Activated naive CD4-positive, alpha-beta T cell treated with anti-CD3 and anti-CD28 coated beads, Interleukin-2, amount 50 U/mL, for 72 hours (primary cell): Measurements from ENCODE around the gene LY6G6D. TPM values are rescaled to one million over a fixed set of nuclear protein-coding genes. Genes with fewer than 3 reads are reported as not detected.

Source experiments
- ATAC-seq, 2 donors: fragments of 150-1000 bp; cut with Tn5 transposase; 2 replicates each; pipeline ENCODE4 v1.10.0; 2021; ENCODE audit warnings: mild to moderate bottlenecking in 2 of 2, moderate library complexity in 2 of 2
- DNase-seq, 2 donors: peaks; one replicate each; pipeline ENCODE4 v3.0.0; 2021 to 2022; ENCODE audit warnings: low spot score in 2 of 2
- H3K27ac Mint-ChIP-seq, 2 donors: one replicate each; pipeline ENCODE4 v1.8.0; 2022; ENCODE audit warnings: mild to moderate bottlenecking in 2 of 2, mixed read lengths in 2 of 2
- H3K36me3 Mint-ChIP-seq, 2 donors: one replicate each; pipeline ENCODE4 v1.8.0; 2022; ENCODE audit warnings: mixed read lengths in 2 of 2
- H3K9me3 Mint-ChIP-seq, 2 donors: one replicate each; pipeline ENCODE4 v1.8.0; 2022; ENCODE audit warnings: mixed read lengths in 2 of 2
- total RNA-seq, 2 donors: library from RNA; stranded (reverse); gene quantifications; one replicate each; pipeline ENCODE4 v1.2.3, GENCODE V29; 2022

LY6G6D gene, protein sequence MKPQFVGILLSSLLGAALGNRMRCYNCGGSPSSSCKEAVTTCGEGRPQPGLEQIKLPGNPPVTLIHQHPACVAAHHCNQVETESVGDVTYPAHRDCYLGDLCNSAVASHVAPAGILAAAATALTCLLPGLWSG
- total RNA-seq: not detected

DNA sequence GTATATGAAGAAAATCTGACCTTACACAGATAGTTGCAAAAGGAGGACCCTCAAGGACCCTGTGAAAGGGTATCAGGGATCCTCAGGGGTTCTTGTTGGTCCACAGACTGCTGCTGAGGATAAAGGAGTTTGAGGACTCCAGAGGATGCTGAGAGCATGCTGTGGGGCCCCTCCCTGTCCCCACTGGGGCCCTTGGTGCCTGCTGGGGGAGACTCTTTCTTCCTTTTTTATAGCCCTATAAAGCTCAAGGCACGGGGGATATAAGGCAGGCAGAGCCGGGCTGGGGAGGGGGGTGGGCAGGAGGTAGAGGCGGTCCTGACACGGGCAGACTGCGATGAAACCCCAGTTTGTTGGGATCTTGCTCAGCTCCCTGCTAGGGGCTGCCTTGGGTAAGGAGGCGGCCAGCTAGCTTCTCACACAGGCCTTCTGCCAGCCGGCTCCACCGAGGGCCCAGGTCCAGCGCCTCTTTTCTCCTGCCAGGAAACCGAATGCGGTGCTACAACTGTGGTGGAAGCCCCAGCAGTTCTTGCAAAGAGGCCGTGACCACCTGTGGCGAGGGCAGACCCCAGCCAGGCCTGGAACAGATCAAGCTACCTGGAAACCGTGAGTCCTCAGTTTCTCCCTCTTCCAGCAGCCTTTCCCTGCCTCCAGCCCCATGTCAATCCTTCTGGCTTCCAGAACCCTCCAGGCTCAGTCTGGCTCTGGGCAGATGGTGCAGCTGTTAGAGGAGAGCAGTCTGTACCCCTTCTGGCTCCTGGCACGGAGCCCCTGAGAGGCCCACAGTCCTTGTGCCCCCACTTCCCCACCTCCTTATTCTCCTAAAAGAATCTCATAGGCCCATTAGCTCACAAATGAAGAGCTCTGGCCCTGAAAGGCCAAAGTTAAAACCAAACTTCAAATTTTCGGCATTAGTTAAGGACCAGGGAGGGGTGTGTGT is at the start of gene LY6G6D:
Gene LY6G6D, plus strand, starts transcription at position 327 of the 937 bp plus-strand sequence. Its CDS starts 8 bp downstream, at position 335.
- ATAC-seq: no peak

DNA sequence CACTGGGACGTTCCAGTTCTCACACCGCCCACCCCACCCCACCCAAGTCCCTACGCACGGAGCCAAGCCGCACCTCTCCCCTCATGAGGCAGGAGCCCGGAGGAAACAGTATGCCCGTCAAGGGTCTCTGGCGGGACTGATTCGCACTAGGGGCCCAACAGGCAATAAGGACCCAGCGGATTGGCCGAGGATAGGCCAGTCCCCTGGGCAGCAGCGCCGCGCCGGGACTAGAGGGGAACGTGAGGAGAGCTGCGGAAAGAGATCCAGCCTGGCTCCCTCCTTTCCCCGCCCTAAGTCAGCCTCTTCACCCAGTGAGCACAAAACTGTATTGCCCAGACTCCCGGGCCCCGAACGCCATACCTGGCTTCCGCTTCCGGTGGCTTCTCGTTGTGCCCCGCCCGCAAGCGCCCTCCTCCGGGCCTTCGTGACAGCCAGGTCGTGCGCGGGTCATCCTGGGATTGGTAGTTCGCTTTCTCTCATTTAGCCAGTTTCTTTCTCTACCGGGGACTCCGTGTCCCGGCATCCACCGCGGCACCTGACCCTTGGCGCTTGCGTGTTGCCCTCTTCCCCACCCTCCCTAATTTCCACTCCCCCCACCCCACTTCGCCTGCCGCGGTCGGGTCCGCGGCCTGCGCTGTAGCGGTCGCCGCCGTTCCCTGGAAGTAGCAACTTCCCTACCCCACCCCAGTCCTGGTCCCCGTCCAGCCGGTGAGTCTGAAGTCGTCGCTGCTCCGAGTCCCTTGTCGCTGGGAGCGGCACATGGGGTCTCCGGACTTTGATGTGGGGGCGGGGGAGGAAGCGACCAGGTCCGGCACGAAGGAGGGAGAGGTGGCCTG is 49.4 kb upstream of the LY6G6D start, which contains the start of gene CSNK2B:
Gene CSNK2B, plus strand, starts transcription at position 580 of the 836 bp plus-strand sequence. CDS start 752 bp downstream, outside the sequence.
- Mint-ChIP-seq H3K27ac (peak within 1 kb of the TSS; percentile 94 to 99), H3K36me3 (peaks cover 45 to 52% of the 10 kb centered on the region in 2 donors), H3K9me3 (no peaks in the 10 kb centered on the region)
- peak; percentile 87 to 91 for ATAC-seq
- DNase-seq: peak; percentile 95 to 97

More for the DNA sequence above, at the start of gene LY6G6D:
- Mint-ChIP-seq H3K9me3 (no peaks in the 10 kb centered on the region), H3K36me3 (no peaks in the 10 kb centered on the region), H3K27ac (peak within 1 kb of the TSS in 1 of 2 donors; percentile 26)
- DNase-seq: no peak

DNA sequence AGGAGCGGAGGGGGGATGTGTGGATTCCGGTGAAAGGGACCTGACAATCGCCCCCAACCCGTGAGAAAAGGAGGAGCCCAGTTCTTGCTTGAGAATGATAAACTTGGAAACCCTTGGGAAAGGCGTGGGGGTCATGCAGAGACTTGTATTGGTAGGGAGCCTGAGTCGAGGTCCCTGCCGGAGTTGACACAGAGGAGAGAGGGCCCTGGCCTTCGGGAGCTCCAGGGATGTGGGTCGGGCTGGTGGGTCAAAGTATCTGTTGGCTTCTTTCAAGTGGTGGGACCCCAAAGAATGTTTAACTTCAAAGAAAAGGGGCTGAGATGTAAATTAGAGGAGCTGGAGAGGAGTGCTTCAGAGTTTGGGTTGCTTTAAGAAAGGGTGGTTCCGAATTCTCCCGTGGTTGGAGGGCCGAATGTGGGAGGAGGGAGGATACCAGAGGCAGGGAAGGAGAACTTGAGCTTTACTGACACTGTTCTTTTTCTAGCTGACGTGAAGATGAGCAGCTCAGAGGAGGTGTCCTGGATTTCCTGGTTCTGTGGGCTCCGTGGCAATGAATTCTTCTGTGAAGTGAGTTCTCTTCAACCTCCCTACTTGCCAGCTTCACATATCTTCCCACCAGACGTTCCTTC is 48.7 kb upstream of the LY6G6D start:
- DNase-seq: no peak
- H3K27ac Mint-ChIP-seq: peak overlapping the region; percentile 94 to 99
- ATAC-seq: no peak
- peaks cover 50 to 52% of the 10 kb centered on the region in 2 donors for H3K36me3 Mint-ChIP-seq
- no peaks in the 10 kb centered on the region for H3K9me3 Mint-ChIP-seq

DNA sequence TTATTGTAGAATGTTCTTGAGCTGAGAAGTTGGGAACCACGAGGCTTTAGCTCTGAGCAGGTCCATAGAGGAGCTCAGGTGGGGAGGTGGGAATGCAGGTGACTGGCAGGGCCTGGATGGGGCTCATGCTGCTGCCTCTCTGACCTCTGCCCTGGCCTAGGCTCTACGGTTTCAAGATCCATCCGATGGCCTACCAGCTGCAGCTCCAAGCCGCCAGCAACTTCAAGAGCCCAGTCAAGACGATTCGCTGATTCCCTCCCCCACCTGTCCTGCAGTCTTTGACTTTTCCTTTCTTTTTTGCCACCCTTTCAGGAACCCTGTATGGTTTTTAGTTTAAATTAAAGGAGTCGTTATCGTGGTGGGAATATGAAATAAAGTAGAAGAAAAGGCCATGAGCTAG is 45.5 kb upstream of the LY6G6D start, which contains the start of gene LY6G5B:
Gene LY6G5B, plus strand, starts transcription at position 301 of the 400 bp plus-strand sequence. CDS start 975 bp downstream, outside the sequence.
- Mint-ChIP-seq H3K27ac (peak within 1 kb of the TSS; percentile 11 to 88), H3K36me3 (peaks cover 29 to 39% of the 10 kb centered on the region in 2 donors), H3K9me3 (no peaks in the 10 kb centered on the region)
- DNase-seq (no peak), ATAC-seq (no peak)

DNA sequence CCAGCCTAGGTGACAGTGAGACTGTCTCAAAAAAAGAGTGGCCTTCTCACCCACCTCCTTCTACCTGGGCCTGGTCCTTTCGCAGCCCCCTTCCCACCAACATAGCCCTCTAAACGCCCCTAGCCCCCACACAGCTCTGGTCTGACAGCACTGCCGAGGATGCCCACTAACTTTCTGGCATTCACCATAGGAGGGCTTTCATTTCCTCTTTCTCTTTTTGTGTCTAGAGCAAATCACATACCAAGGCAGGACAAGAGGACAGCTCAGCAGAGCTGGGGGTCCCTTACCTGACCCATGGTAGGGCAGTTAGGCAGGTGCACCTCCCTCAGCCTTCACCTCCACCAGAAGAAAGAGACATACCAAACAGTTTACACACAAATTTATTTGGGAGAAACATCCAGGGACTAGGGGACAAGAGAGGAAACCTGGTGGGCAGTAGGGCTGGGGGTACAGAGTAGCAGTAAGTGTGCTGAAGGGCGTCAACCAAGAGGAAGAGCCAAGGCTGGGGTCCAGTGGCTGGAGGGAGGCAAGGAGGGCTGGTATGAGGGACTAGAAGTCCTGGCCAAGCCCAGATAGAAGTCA is 38.7 kb upstream of the LY6G6D start:
- Mint-ChIP-seq H3K36me3 (peaks cover 0 to 7% of the 10 kb centered on the region in 2 donors), H3K9me3 (no peaks in the 10 kb centered on the region), H3K27ac (peak overlapping the region; percentile 19 to 21)
- DNase-seq: no peak
- ATAC-seq: no peak

DNA sequence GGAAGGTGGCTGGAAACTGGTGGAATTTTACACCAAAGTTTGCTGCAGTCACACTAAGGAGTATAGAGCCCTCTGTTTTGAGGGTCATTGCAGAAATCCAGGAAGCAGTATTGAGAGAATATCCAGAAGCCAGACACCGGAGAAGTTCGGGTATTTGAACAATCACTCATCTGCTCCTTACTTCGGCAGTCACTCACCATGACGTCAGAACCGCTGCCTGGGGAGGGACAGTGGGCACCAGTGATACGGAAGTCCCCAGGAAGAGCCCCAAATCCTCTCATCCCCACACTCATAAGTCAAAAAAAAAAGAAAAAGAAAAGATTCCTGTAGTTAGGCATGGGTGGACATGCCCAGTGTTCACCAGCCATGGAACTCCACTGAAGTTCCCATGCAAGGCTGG is 38.2 kb upstream of the LY6G6D start:
- peaks cover 0 to 6% of the 10 kb centered on the region in 2 donors for H3K36me3 Mint-ChIP-seq
- DNase-seq: no peak
- no peaks in the 10 kb centered on the region for H3K9me3 Mint-ChIP-seq
- ATAC-seq: no peak
- H3K27ac Mint-ChIP-seq: peak overlapping the region in 1 of 2 donors; percentile 21

DNA sequence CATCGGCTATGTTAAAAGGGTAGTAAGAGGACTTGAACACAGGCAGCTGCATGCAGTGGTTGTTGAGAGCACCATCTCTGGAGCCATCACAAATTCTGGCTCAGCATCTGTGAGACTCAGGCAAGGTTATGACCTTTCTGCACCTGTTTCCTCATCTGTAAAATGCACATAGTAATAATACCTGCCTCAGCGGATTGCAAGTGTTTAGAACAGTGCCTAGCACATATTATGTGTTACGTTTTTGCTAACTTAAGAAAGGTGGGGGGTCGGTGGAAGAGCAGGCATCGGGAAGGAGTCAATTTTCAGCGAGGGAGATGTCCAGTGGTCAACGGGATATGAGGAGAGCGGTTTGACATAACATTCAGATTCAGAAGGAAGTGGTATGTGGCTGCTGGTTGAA is 37.2 kb upstream of the LY6G6D start:
- no peak for DNase-seq
- peaks cover 0 to 6% of the 10 kb centered on the region in 2 donors for H3K36me3 Mint-ChIP-seq
- H3K9me3 Mint-ChIP-seq: no peaks in the 10 kb centered on the region
- H3K27ac Mint-ChIP-seq: peak overlapping the region in 1 of 2 donors; percentile 29
- ATAC-seq: no peak

DNA sequence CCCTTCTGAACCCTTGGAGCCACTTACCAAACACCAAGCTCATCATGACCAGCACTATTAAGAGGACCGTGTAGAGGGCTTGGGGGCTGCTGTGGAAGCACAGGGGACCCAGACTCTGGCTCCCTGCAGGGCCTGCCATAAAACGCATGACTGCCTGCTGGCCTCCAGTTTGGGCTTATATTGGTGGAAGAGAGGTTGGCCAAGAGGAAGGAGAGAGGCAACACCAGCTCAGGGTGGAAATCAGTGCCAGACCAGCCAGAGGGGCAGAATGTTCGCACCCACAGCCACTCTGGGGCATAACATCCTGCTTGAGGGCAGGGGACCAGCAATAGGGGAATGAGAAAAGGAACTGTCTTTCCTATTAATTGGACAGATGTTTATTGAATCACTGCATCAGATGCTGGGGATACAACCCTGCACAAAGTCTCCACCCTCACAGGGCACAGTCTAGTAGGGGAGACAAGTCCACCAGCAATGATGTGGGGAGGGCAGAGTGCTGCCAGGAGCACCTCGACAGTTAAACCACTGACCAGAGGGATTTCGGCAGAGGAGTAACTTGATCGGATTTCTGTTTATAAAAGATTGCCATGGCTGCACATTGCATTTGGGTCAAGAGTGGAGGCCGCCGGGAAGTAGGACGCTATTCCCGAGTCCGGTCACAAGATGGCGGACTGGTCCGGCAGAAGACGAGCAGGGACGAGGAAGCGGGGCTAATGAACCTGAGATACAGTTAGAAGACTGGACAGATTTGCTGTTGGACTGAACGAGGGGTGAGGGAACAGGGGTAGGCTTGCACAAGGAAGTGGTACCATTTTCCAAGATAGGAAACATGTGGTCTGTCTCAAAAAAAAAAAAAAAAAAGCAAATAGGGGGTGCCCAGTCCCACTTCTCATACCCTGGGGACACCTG is 34.7 kb upstream of the LY6G6D start, which contains the start of gene LY6G5C:
Gene LY6G5C, minus strand, starts transcription at position 842 of the 909 bp plus-strand sequence. Its CDS starts 694 bp downstream, at position 148.
- Mint-ChIP-seq H3K36me3 (no peaks in the 10 kb centered on the region), H3K9me3 (no peaks in the 10 kb centered on the region), H3K27ac (peak within 1 kb of the TSS; percentile 15 to 83)
- DNase-seq (peak; percentile 70 to 75), ATAC-seq (peak; percentile 64 to 74)

DNA sequence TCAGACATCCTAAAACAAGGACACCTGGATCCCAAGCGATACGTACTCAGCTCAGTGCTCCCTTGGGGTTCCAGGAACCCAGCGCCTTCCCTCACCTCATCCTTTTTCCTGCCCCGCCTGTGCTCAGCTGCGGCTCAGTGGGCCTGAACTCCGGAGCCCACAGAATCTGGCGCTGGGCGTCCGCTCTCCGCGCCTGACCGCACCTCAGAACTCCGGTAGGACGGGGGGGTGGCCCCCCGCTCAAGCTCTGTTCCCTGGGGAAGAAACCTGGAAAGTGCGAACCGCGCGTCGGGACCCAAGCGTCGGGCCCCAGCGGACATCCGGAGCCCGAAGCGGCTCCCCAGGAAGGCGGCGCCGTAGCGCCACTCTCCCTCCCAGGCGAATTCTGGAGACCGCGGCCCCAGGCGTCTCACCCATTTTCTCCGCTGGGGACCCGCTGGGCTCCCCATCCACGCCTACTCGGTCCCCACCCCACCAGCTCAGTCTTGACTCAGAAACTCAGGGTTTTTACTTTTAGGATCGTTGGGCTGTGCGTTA is 33.9 kb upstream of the LY6G6D start:
- DNase-seq (peak; percentile 56 to 66), ATAC-seq (peak; percentile 68 to 78)
- no peaks in the 10 kb centered on the region for H3K9me3 Mint-ChIP-seq
- no peaks in the 10 kb centered on the region for H3K36me3 Mint-ChIP-seq
- H3K27ac Mint-ChIP-seq: peak overlapping the region in 1 of 2 donors; percentile 83

DNA sequence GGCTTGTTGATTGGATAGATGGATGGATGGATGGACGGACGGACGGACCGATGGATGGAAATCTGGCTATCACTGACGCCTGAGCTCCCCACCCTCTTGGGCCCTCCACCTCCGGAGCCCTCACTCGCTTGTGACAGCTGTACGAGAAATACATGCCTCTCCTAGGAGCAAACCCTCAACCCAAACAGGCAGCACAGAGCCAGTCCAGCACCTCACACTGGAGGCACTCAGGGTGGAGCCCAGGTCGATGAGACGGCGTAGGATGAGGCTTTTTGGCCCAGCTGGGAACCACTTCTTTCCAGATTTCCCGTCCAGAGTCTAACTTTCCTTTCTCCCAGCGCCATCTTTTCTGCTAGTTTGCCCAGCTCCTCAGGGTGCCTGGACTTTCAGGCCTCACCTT is 31.6 kb upstream of the LY6G6D start:
- Mint-ChIP-seq H3K36me3 (no peaks in the 10 kb centered on the region), H3K27ac (no peak overlapping the region), H3K9me3 (no peaks in the 10 kb centered on the region)
- no peak for ATAC-seq
- no peak for DNase-seq

DNA sequence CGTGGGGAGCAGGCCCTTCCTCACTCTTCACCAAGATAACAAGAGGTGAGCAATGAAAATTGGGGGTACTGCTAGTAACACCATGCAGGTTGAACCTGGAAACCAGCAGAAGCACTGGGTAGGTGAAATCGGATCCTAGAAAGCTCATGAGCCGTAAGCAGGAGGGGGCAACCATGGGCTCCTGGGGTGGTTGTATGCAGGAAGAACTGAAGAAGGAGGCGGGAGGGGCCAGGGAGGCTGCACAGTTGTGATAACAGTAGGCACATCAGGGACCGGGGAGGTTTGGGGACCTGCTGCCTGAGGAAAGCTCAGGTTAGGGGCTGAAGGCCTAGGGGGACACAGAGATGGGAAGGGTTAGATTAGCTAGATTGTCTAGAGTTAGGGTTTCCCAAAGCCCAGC is 28.7 kb upstream of the LY6G6D start:
- no peak for DNase-seq
- Mint-ChIP-seq H3K27ac (no peak overlapping the region), H3K9me3 (no peaks in the 10 kb centered on the region), H3K36me3 (no peaks in the 10 kb centered on the region)
- no peak for ATAC-seq

DNA sequence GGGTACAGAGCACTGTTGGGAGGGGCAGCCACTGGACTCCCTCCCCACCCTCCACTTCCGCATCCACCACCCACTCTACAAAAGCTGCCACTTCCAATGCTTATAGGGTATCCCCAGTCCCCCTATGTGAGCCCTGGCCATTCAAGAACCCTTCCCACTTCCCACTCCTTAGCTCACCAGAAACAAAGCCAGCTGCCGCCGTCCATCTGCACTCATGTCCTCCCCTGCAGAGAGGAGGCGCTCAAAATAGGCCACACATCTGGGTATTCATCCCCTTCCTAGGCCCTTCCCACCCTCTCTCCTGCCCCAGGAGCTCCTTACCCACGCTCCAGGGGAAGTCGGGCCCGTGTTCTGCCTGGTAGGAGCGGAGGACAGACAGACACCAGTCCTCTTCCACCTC is 27.8 kb upstream of the LY6G6D start:
- H3K36me3 Mint-ChIP-seq: no peaks in the 10 kb centered on the region
- no peak overlapping the region for H3K27ac Mint-ChIP-seq
- H3K9me3 Mint-ChIP-seq: no peaks in the 10 kb centered on the region
- DNase-seq: no peak
- ATAC-seq: no peak

DNA sequence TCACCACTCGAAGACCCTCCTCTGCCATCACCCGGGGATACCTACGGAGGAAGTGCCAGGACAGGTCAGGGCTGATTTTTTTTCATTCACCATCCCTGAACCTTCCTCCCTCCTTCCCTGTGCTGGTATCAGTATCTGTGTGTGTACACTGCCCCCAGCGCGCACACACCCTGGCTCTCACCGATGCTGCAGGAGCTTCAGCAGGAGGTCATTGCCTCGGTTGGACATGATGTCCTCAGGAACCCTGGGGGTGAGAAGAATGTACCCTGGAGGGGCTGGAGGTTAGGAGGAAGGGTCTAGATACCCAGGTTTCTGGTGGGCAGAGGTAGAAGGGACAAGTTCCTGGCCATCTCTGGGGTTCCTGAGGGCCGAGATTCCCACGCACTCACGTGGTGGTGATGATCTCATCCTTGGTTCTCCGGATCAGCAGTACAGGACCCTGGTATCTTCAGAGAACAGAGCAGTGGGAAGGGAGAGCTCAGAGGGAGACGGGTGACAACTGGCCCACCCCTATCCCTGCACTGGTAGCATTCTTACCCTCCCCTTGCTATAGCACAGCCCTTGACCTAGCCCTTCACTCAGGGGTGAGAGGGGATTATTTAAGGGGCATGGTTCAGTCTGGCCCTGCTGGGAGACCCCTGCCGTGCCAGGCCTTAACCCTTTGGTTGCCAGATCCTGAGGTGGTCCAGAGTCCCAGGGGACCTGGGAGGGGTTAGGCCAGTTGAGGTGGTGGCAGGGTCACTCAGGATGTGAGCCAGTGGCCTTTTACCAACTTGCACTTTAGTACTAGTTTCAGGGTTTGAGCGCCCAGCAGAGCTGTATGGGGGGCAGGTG is 27.1 kb upstream of the LY6G6D start:
- ATAC-seq: no peak
- peak overlapping the region in 1 of 2 donors; percentile 48 for H3K27ac Mint-ChIP-seq
- peaks cover 0 to 4% of the 10 kb centered on the region in 2 donors for H3K36me3 Mint-ChIP-seq
- DNase-seq: no peak
- no peaks in the 10 kb centered on the region for H3K9me3 Mint-ChIP-seq
